GM19455 (cell line): Measurements from ENCODE around the gene REM2.

Source experiments
- ATAC-seq: cut with Tn5 transposase; IDR thresholded peaks from one replicate; pipeline ENCODE4 v1.9.1; 2021; ENCODE audit not compliant: unreplicated experiment

Gene REM2, protein sequence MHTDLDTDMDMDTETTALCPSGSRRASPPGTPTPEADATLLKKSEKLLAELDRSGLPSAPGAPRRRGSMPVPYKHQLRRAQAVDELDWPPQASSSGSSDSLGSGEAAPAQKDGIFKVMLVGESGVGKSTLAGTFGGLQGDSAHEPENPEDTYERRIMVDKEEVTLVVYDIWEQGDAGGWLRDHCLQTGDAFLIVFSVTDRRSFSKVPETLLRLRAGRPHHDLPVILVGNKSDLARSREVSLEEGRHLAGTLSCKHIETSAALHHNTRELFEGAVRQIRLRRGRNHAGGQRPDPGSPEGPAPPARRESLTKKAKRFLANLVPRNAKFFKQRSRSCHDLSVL

DNA sequence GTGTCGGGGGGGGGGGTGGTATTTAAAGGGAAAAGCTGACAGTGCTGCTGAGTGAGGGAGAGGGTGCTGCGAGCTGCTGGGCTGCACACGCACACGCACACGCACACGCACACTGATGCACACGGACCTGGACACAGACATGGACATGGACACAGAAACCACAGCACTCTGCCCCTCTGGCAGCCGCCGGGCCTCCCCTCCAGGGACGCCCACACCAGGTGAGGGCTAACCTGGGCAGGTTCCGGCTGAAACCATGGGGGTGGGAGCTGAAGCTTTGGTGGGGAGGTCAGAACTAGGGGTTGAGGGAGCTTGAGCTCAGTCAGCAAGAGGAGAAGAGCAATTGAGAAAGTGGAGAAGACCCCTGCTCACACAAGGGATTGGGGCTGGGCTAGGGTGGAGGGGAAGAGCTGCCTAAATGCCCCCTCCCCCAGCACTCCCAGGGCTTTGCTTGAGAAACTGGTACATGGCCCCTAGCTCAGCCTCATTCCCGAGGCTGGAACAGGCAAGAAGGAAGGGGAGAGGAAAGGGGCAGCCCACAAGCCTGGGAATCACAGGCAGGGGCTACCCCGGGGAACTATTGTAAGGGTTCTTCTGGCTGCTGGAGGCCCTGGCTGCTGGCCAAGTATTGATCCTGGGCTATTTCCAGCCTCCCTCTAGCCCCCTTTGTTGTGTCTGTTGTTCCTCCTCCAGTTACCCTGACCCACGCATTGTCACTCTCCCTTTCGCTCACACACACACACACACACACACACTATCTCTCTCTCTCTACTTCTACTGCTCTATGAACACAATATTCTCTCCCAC is at the start of gene REM2:
TSS of gene REM2 (plus strand) at position 50 of the 804 bp plus-strand sequence. CDS start at position 116, 66 bp downstream.
- ATAC-seq, result no peak

DNA sequence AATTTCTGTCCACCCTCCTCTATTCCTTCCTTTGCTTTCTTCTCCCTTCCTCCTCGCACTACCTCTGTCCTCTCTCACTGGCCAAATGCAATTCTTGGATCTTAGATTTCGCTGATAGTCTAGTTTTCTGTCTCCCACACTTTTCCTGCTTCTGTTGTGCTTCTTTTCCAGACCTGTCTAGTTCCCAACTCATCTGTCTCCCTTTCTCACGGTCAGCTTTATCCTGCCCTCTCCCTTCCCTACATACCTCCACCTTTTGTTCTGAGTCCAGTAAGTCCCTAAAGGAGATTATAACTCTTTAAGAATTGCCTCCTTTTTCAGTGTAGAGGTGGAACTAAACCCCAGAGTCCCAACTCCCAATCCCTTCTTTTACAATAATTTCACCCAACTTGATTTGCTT is 47.5 kb upstream of the REM2 start:
- ATAC-seq, result no peak

DNA sequence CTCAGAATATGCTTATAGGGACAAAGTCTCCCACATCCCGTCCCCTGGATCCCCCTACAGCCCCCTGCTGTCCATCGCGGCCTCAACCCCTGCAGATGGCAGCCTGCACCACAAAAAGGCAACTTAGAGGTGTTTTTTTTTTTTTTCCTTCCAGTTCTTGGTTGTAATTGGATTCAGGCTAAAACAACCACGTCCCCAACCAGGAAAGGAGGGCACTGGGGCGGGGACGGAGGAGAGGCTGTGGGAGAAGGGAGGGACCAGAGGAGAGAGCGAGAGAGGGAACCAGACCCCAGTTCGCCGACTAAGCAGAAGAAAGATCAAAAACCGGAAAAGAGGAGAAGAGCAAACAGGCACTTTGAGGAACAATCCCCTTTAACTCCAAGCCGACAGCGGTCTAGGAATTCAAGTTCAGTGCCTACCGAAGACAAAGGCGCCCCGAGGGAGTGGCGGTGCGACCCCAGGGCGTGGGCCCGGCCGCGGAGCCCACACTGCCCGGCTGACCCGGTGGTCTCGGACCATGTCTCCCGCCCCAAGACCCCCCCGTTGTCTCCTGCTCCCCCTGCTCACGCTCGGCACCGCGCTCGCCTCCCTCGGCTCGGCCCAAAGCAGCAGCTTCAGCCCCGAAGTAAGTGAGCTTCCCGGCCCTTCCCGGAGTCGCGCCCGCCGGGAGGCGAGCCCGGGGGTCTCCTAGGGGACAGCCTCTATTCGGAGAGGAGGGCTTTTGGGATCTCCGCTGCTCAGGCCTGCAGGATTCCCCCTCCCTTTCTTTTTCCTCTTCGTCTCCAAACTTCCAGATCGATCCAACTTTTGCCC is 46.5 kb upstream of the REM2 start, which contains the start of gene MMP14:
TSS of gene MMP14 (plus strand) at position 285 of the 813 bp plus-strand sequence. CDS start at position 518, 233 bp downstream.
- no peak for ATAC-seq

DNA sequence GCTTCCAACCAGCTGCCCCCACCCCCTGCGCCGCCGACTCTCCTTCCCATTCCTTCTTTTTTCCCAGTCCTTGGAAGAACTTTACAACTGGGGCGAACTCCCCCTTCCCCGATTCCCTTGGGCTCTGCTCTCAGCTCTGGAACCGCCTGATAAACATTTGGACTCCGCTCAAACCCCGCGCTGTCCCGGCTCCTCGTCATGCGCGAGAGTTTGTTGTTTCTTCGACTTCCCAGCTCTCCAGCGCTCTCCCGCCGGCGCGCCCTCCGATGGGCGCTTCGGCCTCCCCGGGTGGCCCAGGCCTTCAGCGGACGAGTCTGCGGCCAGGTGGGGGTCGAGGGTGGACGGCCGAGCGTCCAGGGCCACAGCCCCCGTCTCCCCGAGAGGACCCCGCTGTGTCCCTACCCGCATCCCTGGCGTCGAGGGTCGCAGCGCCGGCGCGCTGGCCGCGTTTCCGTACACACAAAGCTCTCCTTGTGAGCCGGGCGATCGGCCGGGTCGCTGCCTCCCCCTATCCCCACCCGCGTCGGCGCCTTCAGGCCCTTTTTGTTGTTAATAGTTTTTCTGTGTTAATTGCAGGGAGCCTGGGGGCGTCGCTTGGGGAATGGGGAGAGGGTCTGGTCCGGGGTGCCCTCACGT is 45.8 kb upstream of the REM2 start:
- ATAC-seq, result no peak

DNA sequence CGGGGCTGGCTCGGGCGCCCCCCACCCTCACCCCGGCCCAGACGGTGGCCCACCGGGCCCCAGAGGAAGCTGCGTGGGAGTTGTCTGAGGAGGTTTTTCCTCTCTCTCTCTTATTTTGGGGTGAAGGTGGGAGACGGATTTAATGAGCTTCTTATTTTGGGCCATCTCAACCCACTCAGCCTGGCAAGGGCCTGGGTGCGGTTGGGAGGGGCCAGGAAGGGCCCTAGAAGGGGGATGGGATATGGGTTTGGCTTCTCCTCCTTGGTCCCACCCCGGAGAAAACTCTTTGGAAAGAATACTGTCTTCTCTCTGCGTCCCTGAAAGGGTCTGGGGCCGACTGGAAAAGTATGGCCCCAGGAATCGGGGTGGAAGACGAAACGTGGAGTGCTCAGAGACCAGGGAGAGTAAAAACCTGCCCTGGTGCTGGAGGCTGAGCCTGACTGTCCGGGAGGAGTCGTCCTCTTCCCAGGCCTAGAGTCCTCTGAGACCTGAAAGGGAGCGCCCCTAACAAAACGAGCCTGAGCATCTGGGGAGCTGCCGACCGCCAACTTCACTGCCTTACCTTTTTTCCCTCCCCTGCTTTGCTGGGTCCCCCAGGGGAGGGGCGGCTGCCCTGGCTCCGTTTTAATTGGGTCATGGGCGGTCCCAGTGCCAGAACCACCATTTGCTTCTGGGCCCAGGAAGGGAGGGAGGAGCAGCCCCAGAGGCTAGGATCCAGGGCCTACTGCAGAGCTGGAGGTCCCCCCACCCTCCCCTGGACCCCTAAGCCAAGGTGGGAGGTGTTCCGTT is 45.1 kb upstream of the REM2 start:
- no peak for ATAC-seq

DNA sequence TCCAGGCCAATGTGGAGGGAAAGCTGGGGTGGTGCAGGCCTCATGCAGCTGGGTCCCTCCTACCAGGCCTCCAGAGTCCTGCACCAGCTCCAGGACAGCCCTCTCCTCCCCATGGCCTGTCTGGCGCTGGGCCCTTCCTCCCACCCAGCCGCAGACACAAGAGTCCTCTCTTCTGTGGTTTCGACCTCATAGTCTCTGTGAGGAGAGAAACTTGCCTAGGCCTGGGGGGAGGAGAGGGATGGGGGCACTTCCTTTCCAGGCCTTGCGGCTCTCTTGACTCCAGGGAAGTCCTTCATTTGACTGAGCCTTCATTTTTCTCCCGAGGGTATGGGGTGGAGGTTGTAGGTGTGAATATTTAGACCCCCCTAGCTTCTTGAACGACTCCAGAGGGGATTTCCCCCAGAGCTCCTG is 44.4 kb upstream of the REM2 start:
- ATAC-seq, result no peak

DNA sequence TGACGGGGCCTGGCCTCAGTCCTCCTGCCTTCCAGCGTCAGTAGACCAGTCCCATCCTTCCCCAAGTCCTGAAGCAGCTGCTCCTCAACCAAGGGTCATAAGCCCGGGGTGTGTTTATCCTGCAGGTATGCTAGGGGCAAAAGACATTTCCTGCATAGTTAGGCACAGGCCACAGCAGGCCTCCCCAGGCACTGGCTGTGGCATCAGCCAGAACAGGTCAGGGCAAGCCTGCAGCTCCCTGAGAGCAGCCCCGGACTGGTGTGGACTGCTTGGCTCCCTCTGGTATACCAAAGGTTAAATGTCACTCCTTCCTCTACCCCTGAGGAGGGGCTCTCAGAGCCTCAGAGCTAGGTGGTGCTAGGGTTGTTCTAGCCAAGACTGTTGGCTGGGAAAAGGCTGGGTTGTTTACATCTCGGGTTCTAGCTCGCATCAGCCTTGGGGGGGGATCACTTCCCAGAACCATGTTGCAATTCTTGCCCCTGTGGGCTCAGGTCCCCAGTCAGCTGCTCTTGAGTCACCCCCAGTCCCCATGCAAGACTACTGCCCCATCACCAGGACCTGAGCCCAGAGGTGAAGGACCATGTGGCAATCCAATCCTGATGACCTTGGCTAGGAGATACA is 43.8 kb upstream of the REM2 start:
- ATAC-seq, result no peak

DNA sequence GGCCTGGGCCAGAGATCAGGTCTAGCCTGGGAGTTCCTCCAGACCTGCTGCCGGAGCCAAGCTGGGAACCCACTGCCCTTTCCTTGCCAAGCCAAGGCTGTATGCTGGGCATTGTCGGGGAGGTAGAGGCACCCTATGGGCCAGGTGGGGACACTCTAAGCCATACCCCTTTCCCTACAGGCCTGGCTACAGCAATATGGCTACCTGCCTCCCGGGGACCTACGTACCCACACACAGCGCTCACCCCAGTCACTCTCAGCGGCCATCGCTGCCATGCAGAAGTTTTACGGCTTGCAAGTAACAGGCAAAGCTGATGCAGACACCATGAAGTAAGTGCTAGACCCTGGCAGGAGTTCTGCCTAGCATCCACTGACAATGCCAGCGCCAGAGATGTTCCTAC is 41.7 kb upstream of the REM2 start:
- no peak for ATAC-seq

DNA sequence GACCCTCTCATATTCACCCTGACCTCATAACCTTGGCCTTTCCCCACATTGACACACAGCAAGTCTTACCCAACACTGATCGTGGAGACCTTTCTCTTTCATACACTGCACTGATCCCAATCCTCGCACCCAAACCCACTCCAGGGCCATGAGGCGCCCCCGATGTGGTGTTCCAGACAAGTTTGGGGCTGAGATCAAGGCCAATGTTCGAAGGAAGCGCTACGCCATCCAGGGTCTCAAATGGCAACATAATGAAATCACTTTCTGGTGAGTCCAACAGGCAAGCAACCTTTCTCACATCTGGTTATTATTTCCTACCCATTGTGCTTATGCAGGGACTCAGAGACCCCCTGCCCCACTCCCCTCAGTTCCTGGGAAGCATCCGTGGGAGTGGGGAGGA is 41.3 kb upstream of the REM2 start:
- ATAC-seq, result no peak

DNA sequence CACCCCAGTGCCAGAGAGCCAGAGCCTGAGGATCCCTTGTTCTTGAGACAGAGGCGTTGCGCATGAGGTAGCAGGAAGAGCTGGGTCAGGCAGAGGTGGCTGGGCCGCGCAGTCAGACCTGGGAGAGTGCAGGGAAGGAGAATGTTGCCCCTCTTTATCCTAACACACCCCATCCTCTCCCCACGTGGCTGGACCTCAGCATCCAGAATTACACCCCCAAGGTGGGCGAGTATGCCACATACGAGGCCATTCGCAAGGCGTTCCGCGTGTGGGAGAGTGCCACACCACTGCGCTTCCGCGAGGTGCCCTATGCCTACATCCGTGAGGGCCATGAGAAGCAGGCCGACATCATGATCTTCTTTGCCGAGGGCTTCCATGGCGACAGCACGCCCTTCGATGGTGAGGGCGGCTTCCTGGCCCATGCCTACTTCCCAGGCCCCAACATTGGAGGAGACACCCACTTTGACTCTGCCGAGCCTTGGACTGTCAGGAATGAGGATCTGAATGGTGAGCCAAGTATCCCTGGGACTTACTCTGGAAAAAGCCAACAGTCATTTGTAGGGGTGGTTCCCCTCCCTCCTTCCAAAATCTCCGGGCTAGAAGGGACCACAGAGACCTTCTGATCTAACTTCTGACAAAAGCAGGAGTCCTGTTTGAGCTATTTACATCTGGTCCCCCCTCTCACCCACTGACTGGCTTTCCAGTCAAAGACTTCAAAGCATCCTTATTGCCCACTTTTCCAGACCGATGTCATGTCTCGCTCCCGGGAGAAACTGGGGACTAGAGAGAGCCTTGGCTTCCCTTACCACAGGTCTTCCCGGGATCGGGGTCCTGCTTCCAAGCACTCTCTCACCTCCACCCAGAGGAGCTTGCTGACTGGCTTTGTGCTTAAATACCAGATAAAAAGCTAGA is 40.6 kb upstream of the REM2 start:
- no peak for ATAC-seq

DNA sequence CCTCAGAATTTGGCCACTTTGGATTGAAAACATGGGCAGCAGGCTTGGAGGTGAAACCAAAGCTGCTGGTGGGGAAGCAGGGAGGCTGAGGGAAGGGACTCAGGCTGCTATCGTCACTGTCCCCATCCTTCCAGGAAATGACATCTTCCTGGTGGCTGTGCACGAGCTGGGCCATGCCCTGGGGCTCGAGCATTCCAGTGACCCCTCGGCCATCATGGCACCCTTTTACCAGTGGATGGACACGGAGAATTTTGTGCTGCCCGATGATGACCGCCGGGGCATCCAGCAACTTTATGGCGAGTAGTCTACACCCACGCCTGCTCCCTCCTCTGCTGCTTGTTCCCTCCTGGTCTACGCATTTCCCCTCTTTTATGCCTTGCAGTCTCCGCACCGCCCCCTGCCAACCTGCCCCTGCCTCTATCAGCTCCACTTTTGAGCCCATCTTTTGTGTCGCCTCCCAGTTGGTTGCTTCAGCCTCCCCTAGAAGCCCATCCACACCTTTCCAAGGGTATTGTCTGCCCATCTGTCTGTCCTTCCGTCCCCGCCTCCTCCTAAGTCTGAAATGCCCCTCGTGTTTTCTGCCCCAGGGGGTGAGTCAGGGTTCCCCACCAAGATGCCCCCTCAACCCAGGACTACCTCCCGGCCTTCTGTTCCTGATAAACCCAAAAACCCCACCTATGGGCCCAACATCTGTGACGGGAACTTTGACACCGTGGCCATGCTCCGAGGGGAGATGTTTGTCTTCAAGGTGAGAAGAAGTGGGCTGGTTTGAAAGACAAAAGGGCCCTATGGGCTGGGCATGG is 39.7 kb upstream of the REM2 start:
- ATAC-seq, result no peak

DNA sequence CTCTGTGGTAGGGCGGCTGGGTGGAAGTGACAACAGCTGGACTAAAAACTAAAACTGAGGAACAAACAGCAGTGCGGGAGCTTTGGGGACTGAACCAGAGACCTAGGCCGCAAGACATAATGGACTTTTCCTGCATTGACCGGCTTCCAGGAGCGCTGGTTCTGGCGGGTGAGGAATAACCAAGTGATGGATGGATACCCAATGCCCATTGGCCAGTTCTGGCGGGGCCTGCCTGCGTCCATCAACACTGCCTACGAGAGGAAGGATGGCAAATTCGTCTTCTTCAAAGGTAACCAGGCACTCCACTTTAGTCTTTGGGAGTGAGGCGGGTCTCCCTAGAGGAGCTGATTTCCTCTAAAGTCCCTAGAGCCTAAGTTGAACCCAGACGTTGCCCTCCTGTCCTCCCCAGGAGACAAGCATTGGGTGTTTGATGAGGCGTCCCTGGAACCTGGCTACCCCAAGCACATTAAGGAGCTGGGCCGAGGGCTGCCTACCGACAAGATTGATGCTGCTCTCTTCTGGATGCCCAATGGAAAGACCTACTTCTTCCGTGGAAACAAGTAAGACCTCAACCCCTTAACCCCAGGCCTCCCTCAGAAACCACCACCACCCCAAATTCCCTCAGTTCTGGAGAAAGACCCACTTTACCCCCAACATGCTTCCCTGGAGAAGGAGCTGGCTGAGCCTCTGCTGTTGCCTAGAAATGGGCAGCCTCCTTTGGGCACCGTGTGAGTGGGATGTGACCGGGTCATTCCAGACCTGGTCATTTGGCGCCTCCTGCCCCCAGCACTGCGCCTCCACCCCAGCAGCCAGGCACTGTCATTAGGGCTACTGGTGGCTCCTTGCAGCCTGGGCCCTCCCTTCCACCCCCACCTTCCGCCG is 38.6 kb upstream of the REM2 start:
- ATAC-seq, result no peak

DNA sequence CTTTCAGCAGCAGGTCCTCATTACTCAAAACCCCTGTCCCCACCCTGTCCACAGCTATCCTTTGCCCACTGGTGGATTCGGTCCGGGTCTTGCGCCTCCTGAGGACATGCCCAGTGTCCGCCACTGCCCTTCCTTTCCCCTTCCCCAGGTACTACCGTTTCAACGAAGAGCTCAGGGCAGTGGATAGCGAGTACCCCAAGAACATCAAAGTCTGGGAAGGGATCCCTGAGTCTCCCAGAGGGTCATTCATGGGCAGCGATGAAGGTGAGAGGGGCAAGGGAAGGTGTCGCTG is 38.0 kb upstream of the REM2 start:
- no peak for ATAC-seq

DNA sequence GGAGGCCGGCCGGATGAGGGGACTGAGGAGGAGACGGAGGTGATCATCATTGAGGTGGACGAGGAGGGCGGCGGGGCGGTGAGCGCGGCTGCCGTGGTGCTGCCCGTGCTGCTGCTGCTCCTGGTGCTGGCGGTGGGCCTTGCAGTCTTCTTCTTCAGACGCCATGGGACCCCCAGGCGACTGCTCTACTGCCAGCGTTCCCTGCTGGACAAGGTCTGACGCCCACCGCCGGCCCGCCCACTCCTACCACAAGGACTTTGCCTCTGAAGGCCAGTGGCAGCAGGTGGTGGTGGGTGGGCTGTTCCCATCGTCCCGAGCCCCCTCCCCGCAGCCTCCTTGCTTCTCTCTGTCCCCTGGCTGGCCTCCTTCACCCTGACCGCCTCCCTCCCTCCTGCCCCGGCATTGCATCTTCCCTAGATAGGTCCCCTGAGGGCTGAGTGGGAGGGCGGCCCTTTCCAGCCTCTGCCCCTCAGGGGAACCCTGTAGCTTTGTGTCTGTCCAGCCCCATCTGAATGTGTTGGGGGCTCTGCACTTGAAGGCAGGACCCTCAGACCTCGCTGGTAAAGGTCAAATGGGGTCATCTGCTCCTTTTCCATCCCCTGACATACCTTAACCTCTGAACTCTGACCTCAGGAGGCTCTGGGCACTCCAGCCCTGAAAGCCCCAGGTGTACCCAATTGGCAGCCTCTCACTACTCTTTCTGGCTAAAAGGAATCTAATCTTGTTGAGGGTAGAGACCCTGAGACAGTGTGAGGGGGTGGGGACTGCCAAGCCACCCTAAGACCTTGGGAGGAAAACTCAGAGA is 37.0 kb upstream of the REM2 start:
- no peak for ATAC-seq

DNA sequence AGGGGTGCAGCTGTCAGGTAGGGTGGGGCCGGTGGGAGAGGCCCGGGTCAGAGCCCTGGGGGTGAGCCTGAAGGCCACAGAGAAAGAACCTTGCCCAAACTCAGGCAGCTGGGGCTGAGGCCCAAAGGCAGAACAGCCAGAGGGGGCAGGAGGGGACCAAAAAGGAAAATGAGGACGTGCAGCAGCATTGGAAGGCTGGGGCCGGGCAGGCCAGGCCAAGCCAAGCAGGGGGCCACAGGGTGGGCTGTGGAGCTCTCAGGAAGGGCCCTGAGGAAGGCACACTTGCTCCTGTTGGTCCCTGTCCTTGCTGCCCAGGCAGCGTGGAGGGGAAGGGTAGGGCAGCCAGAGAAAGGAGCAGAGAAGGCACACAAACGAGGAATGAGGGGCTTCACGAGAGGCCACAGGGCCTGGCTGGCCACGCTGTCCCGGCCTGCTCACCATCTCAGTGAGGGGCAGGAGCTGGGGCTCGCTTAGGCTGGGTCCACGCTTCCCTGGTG is 36.2 kb upstream of the REM2 start:
- no peak for ATAC-seq
